Muscle layer of colon (tissue), 2 donors: ENCODE data around the gene HEPHL1.
"Not testable (repeated sequence)": the region's sequence is repeated elsewhere in the genome, so short reads cannot be mapped to it uniquely, and the experiment has no call there.

Source experiments
- H3K27ac ChIP-seq: one replicate; pipeline ENCODE4 v1.7.0; 2013; ENCODE audit warnings: low read depth, mild to moderate bottlenecking, low read length, moderate library complexity
- H3K27me3 ChIP-seq, 2 donors: one replicate each; pipeline ENCODE4 v1.7.0; 2013; ENCODE audit warnings: low read length in 2 of 2, mild to moderate bottlenecking in 2 of 2; ENCODE audit not compliant: insufficient read depth in 2 of 2, control insufficient read depth in 1 of 2
- H3K36me3 ChIP-seq: one replicate; pipeline ENCODE4 v1.7.0; 2013; ENCODE audit warnings: mild to moderate bottlenecking, low read length; ENCODE audit not compliant: insufficient read depth
- H3K4me1 ChIP-seq: one replicate; pipeline ENCODE4 v1.7.0; 2013; ENCODE audit warnings: mild to moderate bottlenecking, low read length; ENCODE audit not compliant: insufficient read depth
- H3K4me3 ChIP-seq, 2 donors: one replicate each; pipeline ENCODE4 v1.7.0; 2013; ENCODE audit warnings: low read length in 2 of 2, low read depth in 1 of 2, mild to moderate bottlenecking in 1 of 2, moderate library complexity in 1 of 2
- H3K9ac ChIP-seq: one replicate; pipeline ENCODE4 v1.7.0; 2013; ENCODE audit warnings: low read length
- H3K9me3 ChIP-seq: one replicate; pipeline ENCODE4 v1.7.0; 2013; ENCODE audit warnings: mild to moderate bottlenecking, low read length
- donor health status: abdominal sarcoma.
- donor health status: Adenocarcinoma of cecum.

HEPHL1 gene

GRCh38 chr11:94020777-94021481, at the start of gene HEPHL1:
Gene HEPHL1 (plus strand): TSS chr11:94021354. CDS start chr11:94021369, 15 bp downstream.
- Histone ChIP-seq H3K27ac (no peak within 1 kb of the TSS), H3K4me1 (no peaks in the 10 kb centered on the region), H3K9ac (no peak within 1 kb of the TSS), H3K27me3 (no peaks in the 10 kb centered on the region), H3K9me3 (no peaks in the 10 kb centered on the region), H3K4me3 (no peak within 1 kb of the TSS), H3K36me3 (no peaks in the 10 kb centered on the region)

- Histone ChIP-seq H3K36me3 (no peaks in the 10 kb centered on the region), H3K27ac (no peak overlapping the region), H3K9ac (no peak overlapping the region), H3K9me3 (no peaks in the 10 kb centered on the region), H3K4me3 (no peak overlapping the region), H3K27me3 (no peaks in the 10 kb centered on the region), H3K4me1 (no peaks in the 10 kb centered on the region)
These were observed 48.4 kb upstream of the HEPHL1 start for GRCh38 chr11:93972790-93973189.

- not testable (repeated sequence) for H3K9ac ChIP-seq, H3K27me3 ChIP-seq, H3K9me3 ChIP-seq, H3K36me3 ChIP-seq, H3K27ac ChIP-seq, H3K4me3 ChIP-seq, H3K4me1 ChIP-seq
These were observed 47.7 kb upstream of the HEPHL1 start for GRCh38 chr11:93973322-93974051.

GRCh38 chr11:93974759-93975158, 46.4 kb upstream of the HEPHL1 start:
- H3K36me3 ChIP-seq, result no peaks in the 10 kb centered on the region
- H3K9ac ChIP-seq, result no peak overlapping the region
- no peak overlapping the region for H3K27ac ChIP-seq
- no peaks in the 10 kb centered on the region for H3K27me3 ChIP-seq
- H3K9me3 ChIP-seq, result no peaks in the 10 kb centered on the region
- H3K4me1 ChIP-seq, result no peaks in the 10 kb centered on the region
- H3K4me3 ChIP-seq, result no peak overlapping the region

- not testable (repeated sequence) for H3K27ac ChIP-seq, H3K4me1 ChIP-seq, H3K9me3 ChIP-seq, H3K36me3 ChIP-seq, H3K9ac ChIP-seq, H3K27me3 ChIP-seq, H3K4me3 ChIP-seq
These were observed 44.4 kb upstream of the HEPHL1 start for GRCh38 chr11:93976577-93977254.

- H3K9me3 ChIP-seq, result no peaks in the 10 kb centered on the region
- H3K9ac ChIP-seq, result no peak overlapping the region
- no peaks in the 10 kb centered on the region for H3K27me3 ChIP-seq
- no peaks in the 10 kb centered on the region for H3K4me1 ChIP-seq
- H3K36me3 ChIP-seq, result no peaks in the 10 kb centered on the region
- no peak overlapping the region for H3K27ac ChIP-seq
- no peak overlapping the region for H3K4me3 ChIP-seq
These were observed 37.5 kb upstream of the HEPHL1 start for GRCh38 chr11:93983542-93984195.

- H3K27me3 ChIP-seq, result no peaks in the 10 kb centered on the region
- H3K4me1 ChIP-seq, result no peaks in the 10 kb centered on the region
- H3K4me3 ChIP-seq, result no peak overlapping the region
- no peak overlapping the region for H3K9ac ChIP-seq
- no peak overlapping the region for H3K27ac ChIP-seq
- no peaks in the 10 kb centered on the region for H3K36me3 ChIP-seq
- H3K9me3 ChIP-seq, result no peaks in the 10 kb centered on the region
These were observed 37.0 kb upstream of the HEPHL1 start for GRCh38 chr11:93984196-93984567.

- H3K4me3 ChIP-seq, result no peak overlapping the region
- H3K27me3 ChIP-seq, result no peaks in the 10 kb centered on the region
- no peaks in the 10 kb centered on the region for H3K4me1 ChIP-seq
- H3K27ac ChIP-seq, result no peak overlapping the region
- no peak overlapping the region for H3K9ac ChIP-seq
- H3K36me3 ChIP-seq, result no peaks in the 10 kb centered on the region
- H3K9me3 ChIP-seq, result no peaks in the 10 kb centered on the region
These were observed 36.2 kb upstream of the HEPHL1 start for GRCh38 chr11:93984936-93985335.

- H3K9me3 ChIP-seq, result no peaks in the 10 kb centered on the region
- H3K9ac ChIP-seq, result no peak overlapping the region
- no peak overlapping the region for H3K27ac ChIP-seq
- H3K4me3 ChIP-seq, result no peak overlapping the region
- no peaks in the 10 kb centered on the region for H3K4me1 ChIP-seq
- no peaks in the 10 kb centered on the region for H3K27me3 ChIP-seq
- no peaks in the 10 kb centered on the region for H3K36me3 ChIP-seq
These were observed 34.4 kb upstream of the HEPHL1 start for GRCh38 chr11:93986716-93987115.

GRCh38 chr11:93988455-93988854, 32.7 kb upstream of the HEPHL1 start:
- no peak overlapping the region for H3K9ac ChIP-seq
- no peaks in the 10 kb centered on the region for H3K36me3 ChIP-seq
- H3K4me3 ChIP-seq, result no peak overlapping the region
- H3K27ac ChIP-seq, result no peak overlapping the region
- no peaks in the 10 kb centered on the region for H3K9me3 ChIP-seq
- H3K27me3 ChIP-seq, result no peaks in the 10 kb centered on the region
- H3K4me1 ChIP-seq, result no peaks in the 10 kb centered on the region

- Histone ChIP-seq H3K36me3 (no peaks in the 10 kb centered on the region), H3K4me1 (no peaks in the 10 kb centered on the region), H3K27ac (no peak overlapping the region), H3K27me3 (no peaks in the 10 kb centered on the region), H3K9ac (no peak overlapping the region), H3K9me3 (no peaks in the 10 kb centered on the region), H3K4me3 (no peak overlapping the region)
These were observed 32.2 kb upstream of the HEPHL1 start for GRCh38 chr11:93988912-93989311.
